NAMALWA (cell line): ENCODE results near the gene TACC2.

Experiments
- DNase-seq: peaks from one replicate; pipeline ENCODE4 v3.0.0-alpha.2; 2015; ENCODE audit warnings: low spot score

Gene TACC2

DNA sequence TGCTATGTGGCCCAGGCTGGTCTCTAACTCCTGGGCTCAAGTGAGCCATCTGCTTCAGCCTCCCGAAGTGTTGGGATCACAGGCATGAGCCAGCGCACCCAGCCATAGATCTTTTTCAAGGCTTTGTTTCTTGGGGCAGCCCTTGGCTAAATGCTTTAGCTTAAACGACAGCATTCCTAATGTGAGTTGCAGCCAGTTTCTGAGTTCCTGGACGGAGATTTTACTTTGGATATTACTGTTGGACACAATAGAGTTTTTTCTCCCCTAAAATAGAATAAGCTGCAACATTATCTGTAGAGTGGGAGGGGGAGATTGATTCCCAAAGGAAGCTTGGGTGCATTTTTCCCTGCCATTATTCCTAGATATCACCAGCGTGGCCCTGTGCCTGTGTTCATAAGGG, 179.1 kb downstream of the TACC2 start:
- no peak for DNase-seq

DNA sequence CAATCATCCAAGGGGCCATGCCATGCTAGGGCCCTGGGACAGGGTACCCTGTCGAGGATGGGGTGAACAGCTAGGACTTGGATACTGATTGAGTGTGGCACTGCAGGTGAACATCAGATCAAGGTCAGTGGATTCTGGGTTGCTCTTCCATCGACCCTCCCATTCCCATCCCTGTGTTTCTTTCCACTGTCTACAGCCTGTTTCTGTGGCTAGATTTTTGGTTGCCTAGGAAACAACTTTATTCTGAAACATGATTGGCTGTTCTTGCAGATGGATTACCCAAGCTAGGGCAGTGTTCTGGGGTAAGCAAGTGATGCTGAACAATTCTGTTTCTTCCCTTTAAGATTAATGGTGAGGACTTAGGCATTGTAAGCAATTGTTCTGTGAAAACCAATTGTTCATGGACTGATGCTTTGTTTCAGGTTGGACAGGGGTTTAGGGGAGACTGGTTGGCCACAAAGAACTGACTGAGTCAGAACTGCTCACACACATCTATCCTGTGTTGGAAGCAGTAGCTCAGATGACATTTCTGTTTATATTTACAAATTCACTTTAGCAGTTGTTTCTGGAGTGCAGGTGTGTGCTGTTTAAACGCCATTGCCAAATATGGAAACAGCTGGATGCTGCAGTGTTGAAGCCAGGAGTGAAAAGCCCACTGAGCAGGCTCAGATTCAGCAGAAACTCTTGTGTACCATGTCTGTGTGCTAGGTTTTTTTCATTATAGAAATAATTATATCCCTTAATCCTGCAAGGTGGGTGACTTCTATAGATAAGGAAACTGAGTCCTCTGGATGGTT, 179.8 kb downstream of the TACC2 start:
- DNase-seq = no peak

GRCh38 chr10:122170802-122171201, 181.8 kb downstream of the TACC2 start:
- no peak for DNase-seq

DNA sequence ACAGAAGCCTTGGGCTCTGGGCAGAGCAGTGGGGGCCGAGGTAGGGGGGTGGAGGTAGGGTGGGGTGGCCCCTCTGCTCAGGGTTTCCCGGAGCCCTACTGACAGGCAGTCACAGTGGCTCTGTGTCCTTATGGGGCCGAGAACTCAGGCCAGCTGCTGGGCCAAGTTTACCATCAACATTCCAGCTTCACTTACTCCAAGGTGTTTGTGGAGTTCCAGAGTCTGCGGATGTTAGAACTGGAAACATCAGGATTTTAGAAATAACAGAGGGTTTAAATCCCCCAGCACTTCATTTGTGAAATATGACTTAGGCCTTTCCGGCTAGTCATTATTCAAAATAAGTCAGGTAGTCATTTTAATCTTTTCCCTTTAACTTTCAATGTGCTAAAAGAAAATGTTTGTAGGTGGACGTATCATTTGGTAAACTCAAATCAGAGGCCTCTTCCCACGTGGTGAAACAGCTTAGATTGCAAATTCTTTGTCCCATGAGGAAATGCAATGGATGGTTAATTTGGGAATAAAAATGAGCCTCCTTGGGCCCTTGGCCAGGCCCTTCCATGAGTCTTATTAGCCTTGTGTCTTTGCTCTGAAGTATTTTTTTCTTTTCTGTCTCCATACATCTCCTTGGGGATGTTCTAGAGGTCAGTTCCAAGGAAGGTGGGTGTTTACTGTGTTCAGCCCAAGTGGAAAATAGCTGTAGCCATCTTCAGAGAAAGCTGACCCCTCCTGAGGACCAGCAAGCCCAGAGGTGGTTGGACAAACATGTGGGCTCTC, 182.5 kb downstream of the TACC2 start:
- DNase-seq = no peak

DNA sequence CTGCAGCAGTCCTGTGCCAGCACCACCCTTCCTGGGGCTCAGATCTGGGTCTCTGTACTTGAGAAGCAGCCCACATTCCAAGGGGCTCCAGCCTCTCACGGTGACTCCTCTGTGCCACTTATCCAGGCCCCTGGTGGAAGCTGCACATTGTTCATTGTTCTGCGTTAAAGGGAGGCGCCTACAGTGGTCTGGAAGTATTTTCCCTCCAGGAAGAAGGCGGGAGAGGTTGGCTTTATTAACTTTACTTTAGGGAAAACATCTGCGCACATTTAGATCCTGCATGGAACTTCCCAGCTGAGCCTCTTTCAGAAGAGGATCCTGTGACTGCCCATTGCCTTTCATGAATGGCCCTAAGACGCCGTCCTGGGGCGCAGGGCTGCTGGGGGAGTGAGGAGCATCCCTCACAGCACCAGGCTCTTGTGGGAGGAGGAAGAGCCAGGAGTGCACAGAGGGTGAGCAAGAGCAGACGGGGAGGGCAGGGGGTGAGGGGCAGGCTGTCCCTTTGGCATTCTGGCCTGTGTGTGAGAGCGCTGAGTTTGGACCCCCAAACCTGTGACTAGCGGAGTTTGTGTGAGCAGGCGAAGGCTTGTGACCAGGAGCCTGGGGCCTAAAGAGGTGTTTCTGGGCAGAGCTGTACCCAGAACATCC, 183.5 kb downstream of the TACC2 start:
- DNase-seq = no peak

DNA sequence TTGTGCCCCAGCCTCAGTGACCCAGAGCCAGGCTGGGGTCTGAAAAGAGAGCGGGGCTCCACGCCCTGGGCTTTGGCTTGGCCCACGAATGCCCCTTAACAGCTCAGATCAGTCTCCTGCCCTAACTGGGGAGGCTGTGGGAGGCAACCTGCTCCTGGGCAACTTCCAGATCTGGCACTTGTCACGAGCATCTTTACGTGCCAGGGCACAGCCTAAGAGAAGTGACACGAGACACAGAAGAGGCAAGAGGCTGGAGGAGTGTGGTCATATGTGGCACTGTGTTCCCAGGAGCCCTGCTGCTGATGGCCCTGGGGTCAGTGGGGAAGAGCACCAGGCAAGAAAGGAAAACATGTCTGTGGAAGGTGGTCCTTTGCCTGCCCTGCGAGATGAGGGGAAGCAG, 184.4 kb downstream of the TACC2 start:
- DNase-seq = no peak

GRCh38 chr10:122173766-122174435, 184.9 kb downstream of the TACC2 start:
- DNase-seq = no peak

DNA sequence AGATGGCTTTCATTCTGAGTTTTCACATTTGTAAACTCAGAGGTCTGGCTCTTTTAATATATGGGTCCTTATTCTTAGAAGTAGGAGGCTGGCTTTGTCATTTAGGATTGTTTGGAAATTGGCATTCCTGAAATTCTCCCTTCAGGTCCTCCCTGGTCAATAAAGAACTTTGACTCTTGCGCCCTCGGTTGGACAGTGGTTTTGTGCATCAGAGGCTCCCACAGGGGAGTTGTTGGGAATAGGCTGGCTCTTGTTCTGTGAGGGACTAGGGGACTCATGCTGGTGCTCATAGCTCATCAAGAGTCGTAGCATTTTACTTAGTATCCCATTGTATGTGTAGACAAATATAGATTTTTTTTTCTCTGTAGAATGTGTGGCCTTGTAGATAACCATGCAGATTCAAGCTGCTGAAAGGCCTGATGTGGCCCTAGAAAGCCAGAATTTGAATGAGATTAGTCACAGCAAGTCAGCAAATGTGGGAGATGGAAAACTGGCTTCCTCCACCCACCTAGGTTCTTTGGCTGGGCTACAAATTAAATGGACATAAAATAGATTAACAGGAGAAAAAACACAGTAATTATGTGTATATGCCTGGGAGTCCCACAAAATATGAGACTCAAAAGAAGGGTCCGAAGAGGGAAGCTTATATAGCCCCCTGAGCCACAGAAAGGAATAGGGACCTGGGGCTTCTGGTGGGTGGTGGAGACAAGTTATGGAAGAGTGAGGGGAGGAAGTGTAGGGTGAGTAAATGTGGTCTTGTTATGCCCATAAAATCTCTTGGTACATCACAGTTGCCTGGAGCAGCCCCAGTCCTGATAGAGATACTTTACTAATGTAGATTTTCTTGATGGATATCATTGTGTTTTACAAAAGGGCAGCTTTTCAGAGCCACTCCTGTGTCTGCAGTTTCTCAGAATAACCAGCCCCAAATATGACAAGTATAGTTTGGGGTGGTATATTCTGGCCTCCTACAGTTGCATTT, 187.6 kb downstream of the TACC2 start:
- no peak for DNase-seq

- no peak for DNase-seq
These were observed 189.7 kb downstream of the TACC2 start for GRCh38 chr10:122178655-122179054.

- DNase-seq = no peak
These were observed 192.2 kb downstream of the TACC2 start for GRCh38 chr10:122181041-122181732.

DNA sequence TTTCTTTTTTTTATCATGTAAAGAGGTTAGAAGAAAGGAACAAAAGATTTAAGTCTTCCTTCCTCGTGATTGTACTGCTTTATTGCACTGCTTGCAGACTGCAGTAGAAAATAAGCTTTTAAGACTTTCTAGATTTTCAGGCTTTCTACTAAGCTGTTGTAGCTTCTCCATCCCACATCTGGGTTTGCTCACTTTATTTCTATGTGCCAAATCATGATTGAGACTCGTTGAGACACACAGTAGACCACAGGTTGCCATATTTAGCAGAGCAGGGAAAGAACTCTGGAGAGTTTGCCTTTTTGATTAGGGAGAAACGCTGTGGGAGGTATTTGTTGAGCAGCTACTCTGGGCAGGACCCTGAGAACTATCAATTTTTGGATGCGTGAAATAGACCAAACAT, 192.9 kb downstream of the TACC2 start:
- DNase-seq = no peak

DNA sequence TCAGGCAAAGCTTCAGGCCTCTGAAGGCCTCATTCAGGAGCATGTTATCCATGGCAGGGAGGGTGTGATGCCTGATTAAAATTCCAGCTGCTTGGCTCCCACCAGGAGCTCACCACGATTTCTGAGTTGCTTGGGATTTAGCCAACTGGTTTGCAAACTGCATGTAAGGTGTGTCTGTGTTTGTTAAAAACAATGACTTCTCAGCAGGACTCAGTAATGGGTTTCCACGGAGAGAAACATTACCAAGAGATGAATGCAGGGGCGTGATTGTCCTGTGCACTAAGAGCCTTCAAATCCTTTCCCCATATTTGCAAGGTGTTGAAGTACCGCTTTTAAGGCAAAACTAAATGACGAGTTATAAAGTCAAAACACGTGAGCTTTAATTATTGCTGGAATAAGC, 193.3 kb downstream of the TACC2 start:
- no peak for DNase-seq

- no peak for DNase-seq
These were observed 195.3 kb downstream of the TACC2 start for GRCh38 chr10:122184254-122184653.

- DNase-seq = no peak
These were observed 196.7 kb downstream of the TACC2 start for GRCh38 chr10:122185643-122186042.

DNA sequence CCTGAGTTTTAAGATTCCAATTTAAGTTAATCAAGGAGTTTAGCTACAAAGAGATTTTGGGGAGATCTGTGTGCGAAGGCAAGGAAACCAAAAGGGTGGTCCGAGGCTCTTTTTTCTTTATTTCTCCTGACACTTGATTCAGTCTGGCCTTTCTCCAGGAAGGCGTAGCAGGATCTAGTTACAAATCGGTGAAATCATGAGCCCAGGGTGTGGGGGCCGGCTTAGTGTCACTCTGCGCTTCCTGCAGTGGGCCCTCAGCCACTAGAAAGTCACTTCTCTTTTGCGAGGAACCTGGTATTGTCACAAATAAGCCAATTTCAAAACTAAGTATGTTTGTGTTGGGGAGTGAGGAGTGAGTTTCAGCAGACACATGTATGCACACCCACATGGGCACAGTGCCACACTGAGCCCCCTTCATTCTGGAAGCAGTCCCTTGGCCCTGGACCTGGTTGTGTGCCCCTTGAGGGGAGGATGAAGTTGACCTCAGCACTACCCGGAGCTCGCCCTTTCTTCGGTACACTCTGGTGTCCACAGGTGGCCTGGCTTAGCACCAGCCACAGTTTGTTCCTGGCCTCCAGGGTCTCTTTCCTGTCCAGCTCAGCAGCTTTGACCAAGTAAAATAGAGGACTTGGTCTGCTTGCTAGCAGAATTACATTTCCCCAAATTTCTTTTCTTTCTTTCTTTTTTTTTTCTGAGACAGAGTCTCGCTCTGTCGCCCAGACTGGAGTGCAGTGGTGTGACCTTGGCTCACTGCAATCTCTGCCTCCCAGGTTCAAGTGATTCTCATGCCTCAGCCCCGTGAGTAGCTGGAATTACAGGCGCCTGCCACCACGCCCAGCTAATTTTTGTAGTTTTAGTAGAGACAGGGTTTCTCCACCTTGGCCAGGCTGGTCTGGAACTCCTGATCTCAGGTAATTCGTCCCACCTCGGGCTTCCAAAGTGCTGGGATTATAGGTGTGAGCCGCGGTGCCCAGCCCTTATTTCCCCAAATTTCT, 198.2 kb downstream of the TACC2 start:
- DNase-seq = no peak

- no peak for DNase-seq
These were observed 199.7 kb downstream of the TACC2 start for GRCh38 chr10:122188706-122189105.

DNA sequence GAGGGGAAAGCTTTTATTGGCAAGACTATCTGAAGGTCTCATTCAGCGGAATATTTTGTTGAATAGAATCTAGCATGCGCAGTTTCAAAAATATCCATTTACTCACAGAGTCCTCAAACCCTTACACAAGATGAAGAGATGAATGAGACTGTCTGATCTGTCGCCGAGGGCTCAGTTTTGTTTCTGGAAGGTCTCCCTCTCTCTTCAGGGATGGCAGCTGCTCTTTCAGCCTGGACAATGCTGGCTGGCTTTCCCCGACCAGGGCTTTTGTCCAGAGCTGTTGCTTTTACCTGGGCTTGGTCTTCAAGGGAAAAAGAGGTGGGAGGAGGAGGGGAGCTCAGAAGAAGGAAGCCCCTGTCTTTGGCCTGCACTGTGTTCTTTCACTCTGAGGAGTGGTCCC, 200.2 kb downstream of the TACC2 start:
- no peak for DNase-seq

GRCh38 chr10:122190176-122190943, 201.4 kb downstream of the TACC2 start:
- DNase-seq = no peak
